HG03159 (cell line): Measurements from ENCODE around the gene NBEAL2.
A peak's percentile ranks its signal among the peaks of the same experiment; 100 is the strongest.

Experiments used
- ATAC-seq: cut with Tn5 transposase; IDR thresholded peaks from one replicate; pipeline ENCODE4 v1.9.1; 2021; ENCODE audit warnings: mild to moderate bottlenecking, moderate library complexity; ENCODE audit not compliant: unreplicated experiment

The NBEAL2 gene, protein sequence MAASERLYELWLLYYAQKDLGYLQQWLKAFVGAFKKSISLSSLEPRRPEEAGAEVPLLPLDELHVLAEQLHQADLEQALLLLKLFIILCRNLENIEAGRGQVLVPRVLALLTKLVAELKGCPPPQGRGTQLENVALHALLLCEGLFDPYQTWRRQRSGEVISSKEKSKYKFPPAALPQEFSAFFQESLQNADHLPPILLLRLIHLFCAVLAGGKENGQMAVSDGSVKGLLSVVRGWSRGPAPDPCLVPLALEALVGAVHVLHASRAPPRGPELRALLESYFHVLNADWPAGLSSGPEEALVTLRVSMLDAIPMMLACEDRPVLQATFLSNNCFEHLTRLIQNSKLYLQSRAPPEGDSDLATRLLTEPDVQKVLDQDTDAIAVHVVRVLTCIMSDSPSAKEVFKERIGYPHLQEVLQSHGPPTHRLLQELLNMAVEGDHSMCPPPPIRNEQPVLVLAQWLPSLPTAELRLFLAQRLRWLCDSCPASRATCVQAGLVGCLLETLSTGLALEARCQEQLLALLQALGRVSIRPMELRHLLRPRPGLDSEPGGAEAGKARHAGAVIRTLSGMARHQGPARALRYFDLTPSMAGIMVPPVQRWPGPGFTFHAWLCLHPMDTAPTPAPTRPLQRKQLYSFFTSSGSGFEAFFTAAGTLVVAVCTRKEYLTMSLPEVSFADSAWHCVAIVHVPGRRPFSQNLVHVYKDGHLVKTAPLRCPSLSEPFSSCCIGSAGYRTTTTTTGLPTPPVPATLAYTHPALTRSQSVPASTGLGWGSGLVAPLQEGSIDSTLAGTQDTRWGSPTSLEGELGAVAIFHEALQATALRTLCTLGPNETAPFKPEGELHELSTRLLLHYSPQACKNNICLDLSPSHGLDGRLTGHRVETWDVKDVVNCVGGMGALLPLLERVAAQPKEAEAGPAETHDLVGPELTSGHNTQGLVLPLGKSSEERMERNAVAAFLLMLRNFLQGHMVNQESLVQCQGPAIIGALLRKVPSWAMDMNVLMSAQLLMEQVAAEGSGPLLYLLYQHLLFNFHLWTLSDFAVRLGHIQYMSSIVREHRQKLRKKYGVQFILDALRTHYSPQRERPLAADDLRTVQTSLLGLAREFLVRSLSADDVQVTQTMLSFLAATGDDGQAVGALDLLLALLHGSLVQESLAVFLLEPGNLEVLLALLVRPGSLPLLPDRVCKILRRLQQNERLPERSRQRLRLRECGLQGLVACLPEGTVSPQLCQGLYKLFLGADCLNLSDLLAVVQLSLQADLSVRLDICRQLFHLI (N-terminal part only)

DNA sequence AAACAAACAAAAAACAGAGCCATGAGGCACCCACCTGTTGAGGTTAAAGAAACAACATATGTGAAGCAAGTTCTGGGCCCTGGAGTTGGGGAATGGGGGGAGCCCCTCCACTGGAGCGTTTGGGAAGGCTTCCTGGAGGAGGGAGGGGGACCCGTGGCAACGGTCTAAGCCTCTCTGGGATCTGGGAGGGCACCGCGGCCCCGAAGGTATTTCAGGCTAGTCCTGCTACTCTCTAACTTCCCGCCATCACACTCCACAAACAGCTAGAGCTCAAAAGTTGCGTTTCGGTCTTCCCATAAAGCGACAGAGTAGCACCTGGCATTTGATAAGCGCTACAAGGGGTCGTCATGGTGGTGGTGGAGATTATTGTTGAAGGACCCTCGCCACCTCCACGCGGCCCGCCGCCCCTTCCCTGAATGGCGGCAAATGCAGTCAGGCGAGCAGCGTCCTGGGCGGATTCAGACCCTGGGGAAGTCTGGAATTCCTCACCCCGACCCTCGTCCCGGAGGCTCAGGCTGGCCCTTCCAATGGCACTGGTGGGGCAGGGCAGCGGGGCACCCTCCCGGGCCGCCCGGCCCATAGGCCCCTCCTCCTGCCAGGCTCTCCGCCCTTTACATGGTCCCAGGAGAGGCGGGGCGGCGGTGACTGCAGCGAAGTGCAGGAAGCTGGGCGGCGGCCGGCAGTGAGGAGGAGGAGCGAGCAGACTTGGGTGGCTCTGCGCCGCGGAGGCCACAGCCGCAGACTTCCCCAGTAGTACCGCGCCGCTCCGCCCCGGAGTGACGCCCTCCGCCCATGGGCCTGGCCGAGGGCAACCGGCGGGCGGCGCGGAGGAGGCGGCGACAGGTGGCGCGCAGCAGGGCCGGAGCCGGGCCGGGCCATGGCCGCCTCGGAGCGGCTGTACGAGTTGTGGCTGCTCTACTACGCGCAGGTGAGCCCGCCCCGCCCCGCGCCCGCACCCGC is at the start of gene NBEAL2:
TSS of gene NBEAL2 (plus strand) at position 682 of the 960 bp plus-strand sequence. CDS start at position 878, 196 bp downstream.
- ATAC-seq, result peak; percentile 74

DNA sequence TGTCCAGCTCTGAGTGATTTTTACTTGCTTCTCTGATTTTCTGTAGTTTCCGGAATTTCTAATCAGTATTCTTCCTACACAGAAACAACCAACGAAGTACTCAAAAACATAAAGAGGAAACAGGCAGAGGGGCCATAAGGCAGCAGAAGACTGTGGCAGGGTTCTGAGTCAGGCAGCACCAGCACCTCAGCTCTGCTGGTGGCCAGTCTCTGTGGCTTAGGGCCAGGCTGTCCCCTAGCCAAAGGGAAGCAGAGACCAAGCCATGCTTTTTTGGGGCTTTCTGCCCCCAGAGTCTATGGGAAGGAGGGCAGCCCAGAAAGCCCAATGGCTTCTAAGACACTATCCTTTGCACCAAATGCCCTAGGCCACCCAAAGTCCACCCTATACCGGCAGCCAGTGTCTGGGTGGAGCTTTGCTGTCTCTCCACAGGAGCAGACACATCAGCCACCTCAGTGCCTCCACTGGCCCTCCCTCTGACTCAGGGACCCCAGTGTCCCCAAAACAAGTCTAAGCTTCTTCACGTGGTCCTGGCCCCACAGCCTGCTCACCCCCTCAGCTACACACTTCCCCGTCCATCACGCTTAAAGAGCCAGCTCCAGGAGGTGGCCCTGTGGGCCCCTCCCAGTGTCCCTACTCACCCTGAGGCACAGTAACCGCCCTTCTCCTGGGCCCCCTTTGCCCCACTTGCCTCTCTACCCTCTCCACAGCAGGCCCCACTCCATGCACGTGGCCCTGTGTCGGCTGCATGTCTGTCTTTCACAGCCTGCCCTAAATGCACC is 49.1 kb upstream of the NBEAL2 start:
- ATAC-seq, result no peak

DNA sequence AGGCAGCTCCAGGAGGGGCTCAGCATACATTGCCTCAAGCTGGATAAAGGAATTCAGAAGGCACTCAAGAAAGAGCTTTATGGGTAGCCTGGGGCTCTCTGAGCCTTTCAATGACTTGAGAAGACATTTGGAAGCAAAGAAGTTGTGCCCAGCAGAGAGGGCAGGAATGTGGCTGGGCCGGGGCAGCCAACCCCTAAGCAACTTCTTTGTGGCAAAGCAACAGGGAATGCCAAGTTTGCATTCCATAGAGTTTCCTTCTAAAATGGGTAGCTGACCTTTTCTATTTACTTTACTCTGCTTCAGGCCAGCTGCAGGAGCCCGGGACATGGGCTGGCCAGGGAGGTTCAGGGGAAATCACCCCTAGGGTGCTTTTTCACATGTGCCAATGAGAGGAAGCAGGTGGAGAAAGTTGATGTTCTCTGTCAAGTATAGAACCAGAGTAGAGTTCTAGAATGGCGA is 48.5 kb upstream of the NBEAL2 start:
- no peak for ATAC-seq

DNA sequence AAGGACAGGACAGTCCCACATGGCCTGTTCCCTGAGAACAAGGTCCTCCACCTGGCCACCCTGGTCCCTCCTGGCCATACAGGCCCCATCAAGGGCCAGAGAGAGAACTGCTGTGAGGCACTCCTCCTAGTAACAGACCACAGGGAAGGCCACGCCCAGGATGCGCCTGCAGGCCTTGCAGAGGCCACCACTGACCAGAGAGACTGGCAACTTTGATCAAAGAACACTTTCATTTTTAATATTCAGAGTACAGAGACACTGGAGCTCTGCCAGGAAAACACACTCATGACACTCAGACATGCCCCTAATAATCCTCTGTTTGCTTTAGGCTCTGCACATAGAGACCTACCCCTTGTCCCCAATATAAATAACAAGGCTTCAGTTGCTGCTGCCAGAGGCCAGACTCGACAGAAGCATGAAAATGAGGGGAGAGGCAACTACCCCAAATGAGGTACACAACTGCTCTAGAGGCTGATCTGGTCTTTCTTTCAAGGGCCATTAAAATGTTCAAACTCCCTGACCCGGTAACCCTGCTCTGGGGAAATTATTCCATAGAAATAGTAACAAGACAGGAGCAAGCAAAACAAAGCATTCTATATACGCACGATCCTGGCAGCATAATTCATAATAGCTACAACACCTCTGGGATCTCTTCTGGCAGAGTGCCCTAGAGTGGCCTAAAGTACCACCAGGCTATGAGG is 47.7 kb upstream of the NBEAL2 start:
- no peak for ATAC-seq

DNA sequence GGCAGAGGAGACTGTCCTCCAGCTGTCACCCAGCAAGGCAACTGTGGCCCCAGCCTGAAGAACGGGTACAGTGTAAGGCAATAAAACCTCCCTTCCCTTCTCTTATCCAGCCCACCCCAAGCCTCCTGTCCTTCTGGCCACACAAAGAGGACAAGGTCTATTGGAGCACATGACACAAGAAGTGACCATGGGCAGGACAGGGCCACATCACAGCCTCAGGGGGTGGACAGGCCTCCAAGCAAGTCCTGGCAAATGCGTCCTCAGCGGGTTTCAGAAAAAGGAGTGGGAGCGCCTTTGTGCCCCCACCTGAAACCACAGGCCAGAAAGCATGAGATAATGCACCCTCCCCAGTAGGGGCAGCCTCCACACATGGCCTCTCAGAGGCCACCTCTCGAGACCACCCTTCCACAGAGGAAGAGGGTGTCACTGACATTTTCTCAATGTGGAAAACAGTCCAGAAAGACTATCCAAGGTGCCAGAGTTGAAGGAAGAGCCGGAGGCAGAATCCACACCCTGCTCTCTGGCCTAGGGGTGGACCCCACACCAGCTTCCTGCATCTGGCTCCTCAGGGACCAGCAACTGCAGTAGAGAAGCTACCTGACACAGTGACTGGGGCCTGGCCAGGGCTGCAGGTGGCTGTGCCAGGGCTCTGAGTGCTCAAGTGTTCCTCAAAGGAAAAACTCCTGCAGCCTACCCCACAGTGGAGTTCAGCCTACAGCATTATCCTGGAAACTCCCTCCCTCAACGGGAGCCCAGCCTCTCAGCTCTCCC is 46.8 kb upstream of the NBEAL2 start:
- ATAC-seq, result no peak

DNA sequence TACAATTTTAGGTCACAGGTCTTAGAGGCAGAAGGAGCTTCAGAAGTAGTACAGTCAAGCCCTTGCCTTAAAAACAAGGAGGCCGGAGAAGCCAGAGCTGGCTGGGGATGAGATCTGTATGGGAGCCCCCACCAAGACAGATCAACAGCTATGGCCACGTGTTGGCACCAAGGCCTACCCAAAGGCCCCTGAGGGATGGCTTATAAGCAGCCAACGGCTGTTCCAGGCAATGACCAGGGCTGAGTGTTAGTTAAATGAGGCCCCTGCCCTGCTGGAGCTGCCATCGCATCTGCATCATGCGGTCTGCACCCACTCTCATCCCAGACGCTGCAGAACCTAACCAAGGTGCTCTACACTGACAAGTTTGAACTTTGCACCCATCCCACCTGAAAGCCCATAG is 46.2 kb upstream of the NBEAL2 start:
- no peak for ATAC-seq

DNA sequence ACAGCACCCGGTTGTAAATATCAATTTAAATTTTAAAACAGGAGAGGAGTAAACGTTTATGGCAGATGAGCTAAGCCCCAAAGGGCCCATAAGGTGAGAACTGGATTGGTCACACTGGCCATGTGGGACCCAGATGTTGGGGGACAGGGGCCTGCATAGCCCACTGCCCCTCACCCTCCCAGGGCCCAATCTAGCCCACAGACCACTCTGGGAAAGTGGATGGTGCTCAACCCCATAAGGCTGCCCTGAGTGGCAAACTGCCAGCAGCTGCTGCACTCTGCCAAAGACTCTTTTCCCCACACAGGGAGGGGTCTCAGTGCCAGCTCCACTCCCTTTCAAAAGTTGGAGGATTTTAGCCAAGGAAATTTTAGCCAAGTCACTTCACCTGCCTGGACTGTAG is 45.4 kb upstream of the NBEAL2 start:
- ATAC-seq, result no peak

DNA sequence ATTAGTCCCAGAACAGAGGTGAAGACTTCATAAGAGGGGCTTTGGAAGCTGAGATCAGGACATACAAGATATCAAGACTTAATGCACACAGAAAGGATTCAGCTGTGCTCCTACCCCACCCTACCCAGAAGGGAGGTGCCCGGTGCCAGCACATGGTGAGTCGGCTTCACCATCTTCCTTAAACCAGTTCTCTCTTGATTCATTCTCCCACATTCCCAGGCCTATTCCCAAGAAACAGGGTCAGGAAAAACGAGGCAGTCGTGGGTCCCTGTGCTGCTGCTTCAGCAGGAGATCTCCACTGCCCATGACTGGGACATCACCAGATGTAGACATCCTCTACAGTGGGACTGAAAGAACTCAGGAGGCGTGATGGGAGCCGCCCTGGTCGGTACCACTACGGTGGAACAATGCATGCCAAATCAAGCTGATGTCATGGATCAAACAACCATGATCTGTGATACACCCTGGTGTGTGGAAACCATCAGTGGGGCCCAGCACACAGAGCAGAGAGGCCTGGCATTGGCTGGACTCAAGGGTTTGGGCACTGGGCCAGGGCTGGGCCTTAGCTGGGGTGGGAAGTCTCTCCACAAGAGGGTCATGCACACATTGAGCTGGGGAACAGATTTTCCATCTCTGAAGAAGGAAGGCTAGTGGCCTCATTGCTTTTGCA is 44.8 kb upstream of the NBEAL2 start:
- ATAC-seq, result no peak

DNA sequence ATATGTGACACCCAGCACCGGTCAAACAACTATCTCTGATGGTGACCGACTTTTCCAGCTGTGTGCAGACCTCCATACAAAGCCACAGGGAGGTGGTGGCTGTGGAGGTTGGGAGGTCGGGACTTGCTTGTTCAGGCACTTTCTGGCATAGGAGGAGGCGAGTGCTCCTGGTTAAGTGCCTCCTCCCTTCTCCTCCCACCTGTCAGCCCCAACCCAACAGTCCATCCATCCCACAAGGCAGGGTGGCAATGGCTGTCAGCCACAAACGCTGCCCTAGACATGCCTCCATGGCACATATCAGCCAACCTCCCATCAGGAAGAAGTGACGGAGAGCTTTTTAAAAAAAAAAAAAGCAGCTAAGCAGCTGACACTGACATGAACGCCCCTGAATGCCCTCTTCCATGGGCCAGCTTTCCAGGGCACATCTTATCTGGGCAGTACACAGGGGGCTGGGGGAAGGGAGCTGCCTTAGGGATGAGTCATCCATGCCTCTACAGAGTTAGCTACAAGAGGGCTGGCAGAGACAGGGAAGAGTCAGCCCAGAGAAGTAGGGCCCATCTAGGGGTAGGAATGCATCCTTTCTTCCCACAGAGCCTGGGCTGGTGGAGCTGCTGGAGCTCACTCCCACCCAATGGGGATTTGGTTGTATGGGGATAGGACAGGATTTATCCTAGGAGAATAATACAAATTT is 44.2 kb upstream of the NBEAL2 start:
- no peak for ATAC-seq

DNA sequence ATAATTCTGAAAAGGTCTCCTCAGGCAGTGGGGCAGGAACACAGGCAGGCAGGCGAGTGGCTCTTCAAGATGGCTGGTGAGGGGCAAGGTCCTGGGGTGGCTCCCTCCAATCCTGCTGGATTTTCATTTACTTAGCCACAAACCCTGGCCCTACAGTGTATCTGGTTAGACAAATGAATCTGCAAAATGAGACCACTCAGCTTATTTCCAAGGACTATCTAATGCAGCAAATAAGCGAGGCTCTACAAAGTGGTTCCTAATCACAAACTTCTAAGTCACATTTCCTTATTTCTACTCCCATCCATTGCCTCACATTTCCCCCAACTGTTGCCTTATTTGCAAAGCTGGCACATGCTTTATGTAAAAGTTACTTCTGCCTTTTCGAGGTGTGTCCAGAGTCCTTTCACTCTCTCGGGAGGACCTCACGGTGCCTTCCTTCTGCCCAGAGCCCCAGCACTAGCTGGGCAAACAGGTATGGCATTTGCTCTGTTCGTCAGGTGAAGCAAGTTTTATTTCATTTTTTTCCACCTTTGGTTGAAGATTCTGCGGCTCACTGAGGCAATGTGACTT is 43.4 kb upstream of the NBEAL2 start:
- ATAC-seq, result no peak

DNA sequence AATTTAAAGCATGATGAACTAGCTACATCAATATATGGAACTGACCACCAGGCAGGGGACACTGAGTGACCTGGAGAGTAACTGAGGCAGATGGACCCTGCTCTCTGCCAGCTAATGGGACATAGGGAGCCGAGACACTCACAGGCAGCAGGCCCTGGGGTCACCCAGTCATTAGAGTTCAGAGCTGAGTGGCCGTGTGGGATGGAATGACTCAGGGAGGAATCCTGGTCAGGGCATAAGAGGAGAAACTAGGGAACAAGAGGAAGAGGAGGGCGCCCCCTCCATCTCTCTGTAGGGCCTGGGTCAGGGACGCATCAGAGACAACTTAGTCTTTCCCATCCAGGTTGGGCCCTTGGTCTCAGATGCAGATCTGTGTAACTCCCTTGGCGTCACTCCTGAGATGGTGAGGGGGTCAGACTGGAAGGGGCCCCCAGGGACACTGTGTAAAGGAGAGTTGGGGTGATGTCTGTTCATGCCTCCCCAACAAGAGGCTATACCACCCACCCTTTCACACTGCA is 42.7 kb upstream of the NBEAL2 start:
- ATAC-seq, result no peak

DNA sequence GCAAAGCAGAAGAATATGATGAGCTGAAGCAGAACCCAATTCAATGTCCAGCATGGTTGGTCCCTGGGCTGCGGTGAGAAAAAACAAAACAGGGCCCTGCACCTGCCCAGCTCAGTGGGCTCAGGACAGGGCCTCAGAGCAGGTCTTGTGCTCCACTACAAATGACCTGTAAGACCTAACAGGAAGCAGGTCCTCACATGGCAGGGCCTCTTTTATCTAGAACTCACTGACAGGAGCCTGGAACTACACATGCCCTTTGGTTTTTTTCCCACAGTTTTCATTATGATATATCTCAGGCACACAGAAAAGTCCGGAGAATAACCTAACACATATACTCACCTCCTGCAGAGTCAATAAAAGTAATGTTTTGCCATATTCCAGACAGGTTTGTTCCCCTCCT is 41.3 kb upstream of the NBEAL2 start:
- ATAC-seq, result no peak

DNA sequence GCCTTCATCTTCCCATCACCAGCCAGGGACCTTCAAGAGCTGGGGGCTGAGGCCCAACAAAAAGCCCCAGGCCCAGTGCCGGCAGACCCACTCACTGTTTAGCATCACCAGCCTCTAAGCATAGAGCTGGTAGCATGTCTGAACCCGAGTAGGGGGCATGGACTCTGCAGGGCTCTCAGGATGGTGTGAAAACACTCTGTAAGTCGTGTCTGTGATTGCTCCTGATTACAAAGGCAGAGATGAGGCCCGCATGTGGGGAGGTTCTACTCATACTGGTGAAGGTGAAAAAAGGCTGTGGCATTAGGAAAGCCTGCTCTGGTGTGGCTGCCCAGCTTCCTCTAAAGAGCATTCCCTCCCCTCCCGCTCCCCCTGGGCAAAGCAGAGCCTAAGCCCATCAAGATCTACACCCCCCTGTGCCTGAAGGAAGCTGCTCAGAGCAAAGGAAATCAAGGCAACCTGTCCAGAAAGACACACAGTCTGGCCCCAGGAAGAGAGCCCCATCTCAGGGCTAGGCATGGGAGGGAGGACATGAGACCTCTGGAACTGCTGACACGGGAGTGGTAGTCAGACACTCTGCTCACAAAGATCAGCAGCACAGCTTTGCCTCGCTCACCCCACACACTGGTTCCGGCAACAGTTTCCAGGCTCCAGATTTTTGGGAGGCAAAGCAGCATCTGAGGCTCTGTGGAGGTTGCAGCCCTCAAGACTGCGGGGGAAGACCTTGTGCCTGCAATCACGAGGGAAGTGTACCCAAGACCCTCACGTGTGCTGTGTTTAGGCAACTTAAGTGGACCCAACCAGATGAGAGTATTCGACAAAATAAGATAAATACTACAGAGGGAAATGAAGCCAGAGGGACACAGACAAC is 39.7 kb upstream of the NBEAL2 start:
- ATAC-seq, result no peak

DNA sequence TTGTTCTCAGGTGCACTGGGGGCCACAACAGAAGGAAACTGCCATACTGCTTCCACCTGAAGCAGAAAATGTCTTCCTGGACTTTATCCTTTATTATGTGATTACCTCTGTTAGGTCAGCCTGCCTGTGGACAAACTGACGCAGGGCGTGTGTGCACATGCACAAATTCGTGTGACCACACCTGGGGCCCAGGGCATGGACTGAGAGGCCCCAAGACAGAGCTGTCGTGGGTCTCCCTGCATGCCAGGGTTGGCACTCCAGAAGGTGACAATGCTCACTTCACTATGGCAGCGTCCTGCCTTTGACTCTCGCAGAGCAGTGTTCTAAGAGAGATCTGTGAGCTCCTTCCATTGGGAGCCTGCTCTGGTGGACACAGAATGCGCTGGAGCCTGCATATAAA is 37.4 kb upstream of the NBEAL2 start:
- ATAC-seq, result no peak
